MM.1S (cell line): Measurements from ENCODE around the gene SLC22A8.

Experiments
- EZH2 ChIP-seq: fragments of 300-600 bp; sonication (generic); optimal IDR thresholded peaks from 2 replicates; pipeline ENCODE3; 2017; ENCODE audit warnings: low read depth, mild to moderate bottlenecking, antibody characterized with exemption, low read length, mixed read lengths
- EZH2phosphoT487 ChIP-seq: fragments of 300-600 bp; sonication (generic); IDR thresholded peaks from 2 replicates; pipeline ENCODE4 v1.6.1; 2018; ENCODE audit warnings: antibody characterized with exemption, low read length
- TF ChIP-seq, protein P1 (sequence below): fragments of 300-600 bp; sonication (generic); IDR thresholded peaks from 2 replicates; pipeline ENCODE4 v1.5.1; 2016; ENCODE audit warnings: antibody characterized with exemption, low read length, mixed read lengths

- no peak for TF ChIP-seq EZH2phosphoT487
- TF ChIP-seq, protein P1, sequence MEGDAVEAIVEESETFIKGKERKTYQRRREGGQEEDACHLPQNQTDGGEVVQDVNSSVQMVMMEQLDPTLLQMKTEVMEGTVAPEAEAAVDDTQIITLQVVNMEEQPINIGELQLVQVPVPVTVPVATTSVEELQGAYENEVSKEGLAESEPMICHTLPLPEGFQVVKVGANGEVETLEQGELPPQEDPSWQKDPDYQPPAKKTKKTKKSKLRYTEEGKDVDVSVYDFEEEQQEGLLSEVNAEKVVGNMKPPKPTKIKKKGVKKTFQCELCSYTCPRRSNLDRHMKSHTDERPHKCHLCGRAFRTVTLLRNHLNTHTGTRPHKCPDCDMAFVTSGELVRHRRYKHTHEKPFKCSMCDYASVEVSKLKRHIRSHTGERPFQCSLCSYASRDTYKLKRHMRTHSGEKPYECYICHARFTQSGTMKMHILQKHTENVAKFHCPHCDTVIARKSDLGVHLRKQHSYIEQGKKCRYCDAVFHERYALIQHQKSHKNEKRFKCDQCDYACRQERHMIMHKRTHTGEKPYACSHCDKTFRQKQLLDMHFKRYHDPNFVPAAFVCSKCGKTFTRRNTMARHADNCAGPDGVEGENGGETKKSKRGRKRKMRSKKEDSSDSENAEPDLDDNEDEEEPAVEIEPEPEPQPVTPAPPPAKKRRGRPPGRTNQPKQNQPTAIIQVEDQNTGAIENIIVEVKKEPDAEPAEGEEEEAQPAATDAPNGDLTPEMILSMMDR, result no peak
- no peak for TF ChIP-seq EZH2
Measured at GRCh38 chr11:63014408-63015055, 1.1 kb downstream of the SLC22A8 start.
